ENCODE data around the gene NPTXR. TPM values are rescaled to one million over a fixed set of nuclear protein-coding genes. Genes with fewer than 3 reads are reported as not detected.

The NPTXR gene
- total RNA-seq, 2 donors from 2014 or later: 2.1 to 2.5 TPM

GRCh38 chr22:38830845-38831108, 13.1 kb downstream of the NPTXR start:
- no peak overlapping the region for H3K27ac ChIP-seq (ENCODE audit: low read depth, low read length)
- TF ChIP-seq CTCF (conservative IDR thresholded peaks at IDR 0.05): no peak
- no peak overlapping the region for H3K9ac ChIP-seq (ENCODE audit: extremely low read depth, low read length, poor library complexity, severe bottlenecking)
- 86 to 100% methylated on average over 1 to 7 of the region's 7 CpGs for WGBS, 2 experiments (ENCODE audit: insufficient coverage in 1 of 2, insufficient read length in 1 of 2)
- Mint-ChIP-seq H3K9me3 (no peaks in the 10 kb centered on the region), H3K27me3 (ENCODE audit: insufficient read depth) (peaks cover 10% of the 10 kb centered on the region), H3K36me3 (ENCODE audit: low read depth) (no peaks in the 10 kb centered on the region), H3K4me1 (no peaks in the 10 kb centered on the region), H3K4me3 (no peak overlapping the region), H3K27ac (no peak overlapping the region)
- H3K4me3 ChIP-seq (ENCODE audit: low read length): no peak overlapping the region
- DNase-seq: no peak
- no peaks in the 10 kb centered on the region for H3K4me1 ChIP-seq (ENCODE audit: control insufficient read depth, insufficient read depth, low read length)
- no peaks in the 10 kb centered on the region for H3K9me3 ChIP-seq (ENCODE audit: control insufficient read depth, low read length)
- no peaks in the 10 kb centered on the region for H3K36me3 ChIP-seq (ENCODE audit: control insufficient read depth, insufficient read depth, low read length)
- peaks cover 2% of the 10 kb centered on the region for H3K27me3 ChIP-seq (ENCODE audit: control insufficient read depth, insufficient read depth, low read length, poor library complexity, severe bottlenecking)

- WGBS, 2 experiments (ENCODE audit: insufficient coverage in 1 of 2, insufficient read length in 1 of 2): 87 to 90% methylated on average over 6 to 17 of the region's 17 CpGs
- no peak overlapping the region for H3K27ac Mint-ChIP-seq
- no peak for TF ChIP-seq CTCF (conservative IDR thresholded peaks at IDR 0.05)
Observed at GRCh38 chr22:38830026-38830844, 13.6 kb downstream of the NPTXR start.

GRCh38 chr22:38829485-38829884, 14.3 kb downstream of the NPTXR start:
- Histone ChIP-seq H3K27ac (ENCODE audit: low read depth, low read length) (no peak overlapping the region), H3K9me3 (ENCODE audit: control insufficient read depth, low read length) (no peaks in the 10 kb centered on the region), H3K9ac (ENCODE audit: extremely low read depth, low read length, poor library complexity, severe bottlenecking) (no peak overlapping the region), H3K4me1 (ENCODE audit: control insufficient read depth, insufficient read depth, low read length) (no peaks in the 10 kb centered on the region), H3K27me3 (ENCODE audit: control insufficient read depth, insufficient read depth, low read length, poor library complexity, severe bottlenecking) (no peaks in the 10 kb centered on the region), H3K36me3 (ENCODE audit: control insufficient read depth, insufficient read depth, low read length) (no peaks in the 10 kb centered on the region), H3K4me3 (ENCODE audit: low read length) (no peak overlapping the region)
- Mint-ChIP-seq H3K4me3 (no peak overlapping the region), H3K9me3 (no peaks in the 10 kb centered on the region), H3K27me3 (ENCODE audit: insufficient read depth) (peaks cover 5% of the 10 kb centered on the region), H3K27ac (no peak overlapping the region), H3K4me1 (no peaks in the 10 kb centered on the region), H3K36me3 (ENCODE audit: low read depth) (no peaks in the 10 kb centered on the region)
- 79 to 88% methylated on average over 2 to 4 of the region's 4 CpGs for WGBS, 2 experiments (ENCODE audit: insufficient coverage in 1 of 2, insufficient read length in 1 of 2)
- TF ChIP-seq CTCF (conservative IDR thresholded peaks at IDR 0.05): no peak
- DNase-seq: no peak

More at GRCh38 chr22:38830026-38830844, 13.6 kb downstream of the NPTXR start:
- Histone ChIP-seq H3K27ac (ENCODE audit: low read depth, low read length) (no peak overlapping the region), H3K27me3 (ENCODE audit: control insufficient read depth, insufficient read depth, low read length, poor library complexity, severe bottlenecking) (no peaks in the 10 kb centered on the region), H3K9me3 (ENCODE audit: control insufficient read depth, low read length) (no peaks in the 10 kb centered on the region), H3K36me3 (ENCODE audit: control insufficient read depth, insufficient read depth, low read length) (no peaks in the 10 kb centered on the region), H3K9ac (ENCODE audit: extremely low read depth, low read length, poor library complexity, severe bottlenecking) (no peak overlapping the region), H3K4me1 (ENCODE audit: control insufficient read depth, insufficient read depth, low read length) (no peaks in the 10 kb centered on the region), H3K4me3 (ENCODE audit: low read length) (no peak overlapping the region)
- H3K36me3 Mint-ChIP-seq (ENCODE audit: low read depth): no peaks in the 10 kb centered on the region
- H3K27me3 Mint-ChIP-seq (ENCODE audit: insufficient read depth): peaks cover 6% of the 10 kb centered on the region
- no peaks in the 10 kb centered on the region for H3K4me1 Mint-ChIP-seq
- no peak overlapping the region for H3K4me3 Mint-ChIP-seq
- H3K9me3 Mint-ChIP-seq: no peaks in the 10 kb centered on the region
- DNase-seq: no peak

Measured in endodermal cell (in vitro differentiated cells).